DND-41 (cell line): ENCODE measurements around the gene SLC27A1.

Experiments used
- ATAC-seq: fragments of 200-7000 bp; cut with Tn5 transposase; 3 replicates; pipeline ENCODE4 v1.9.1; 2021; ENCODE audit warnings: low read depth; ENCODE audit not compliant: insufficient read depth
- DNase-seq: peaks from one replicate; pipeline ENCODE4 v3.0.0-alpha.2; 2020
- H2AFZ ChIP-seq: 2 replicates; pipeline ENCODE4 v1.6.0; 2012; ENCODE audit warnings: low read depth, low read length
- H3K27ac ChIP-seq: 2 replicates; pipeline ENCODE4 v1.5.1; 2012; ENCODE audit warnings: low read length, inconsistent platforms
- H3K27me3 ChIP-seq: fragments of 200-600 bp; sonication (generic); 2 replicates; pipeline ENCODE4 v1.6.0; 2012; ENCODE audit warnings: low read length, mild to moderate bottlenecking, inconsistent platforms; ENCODE audit not compliant: insufficient read depth, poor library complexity
- H3K36me3 ChIP-seq: 2 replicates; pipeline ENCODE4 v1.5.1; 2012; ENCODE audit warnings: low read length, inconsistent platforms; ENCODE audit not compliant: insufficient read depth
- H3K4me1 ChIP-seq: 2 replicates; pipeline ENCODE4 v1.5.1; 2012; ENCODE audit warnings: mild to moderate bottlenecking, low read length; ENCODE audit not compliant: insufficient read depth
- H3K4me2 ChIP-seq: 2 replicates; pipeline ENCODE4 v1.6.0; 2012; ENCODE audit warnings: mild to moderate bottlenecking, moderate library complexity, low read length, inconsistent platforms; ENCODE audit not compliant: insufficient read depth
- H3K4me3 ChIP-seq, 2 experiments: fragments of 200-600 bp in 1 of 2; shearing (Covaris generic) in 1 of 2; 2 replicates each; pipeline ENCODE4 v1.5.1; 2012 to 2016; ENCODE audit warnings: inconsistent platforms in 2 of 2, low read length in 2 of 2, mild to moderate bottlenecking in 2 of 2, low read depth in 1 of 2, moderate library complexity in 1 of 2
- H3K79me2 ChIP-seq: 2 replicates; pipeline ENCODE4 v1.6.0; 2012; ENCODE audit warnings: low read length, inconsistent platforms; ENCODE audit not compliant: insufficient read depth
- H3K9ac ChIP-seq: 2 replicates; pipeline ENCODE4 v1.6.0; 2012; ENCODE audit warnings: low read depth, mild to moderate bottlenecking, inconsistent platforms, low read length, moderate library complexity
- H3K9me3 ChIP-seq: 2 replicates; pipeline ENCODE4 v1.5.1; 2012; ENCODE audit warnings: low read length, moderate library complexity, mild to moderate bottlenecking, inconsistent platforms; ENCODE audit not compliant: insufficient read depth, severe bottlenecking
- H4K20me1 ChIP-seq: 2 replicates; pipeline ENCODE4 v1.6.0; 2012; ENCODE audit warnings: low read length; ENCODE audit not compliant: insufficient read depth
- EZH2 ChIP-seq: IDR thresholded peaks from 3 replicates; pipeline ENCODE4 v1.6.1; 2012; ENCODE audit warnings: borderline replicate concordance, low read depth, mild to moderate bottlenecking, moderate library complexity, low read length, inconsistent platforms; ENCODE audit not compliant: severe bottlenecking
- TF ChIP-seq, protein P1 (sequence below): IDR thresholded peaks from 2 replicates; pipeline ENCODE4 v1.5.1; 2012; ENCODE audit warnings: borderline replicate concordance, low read length, moderate library complexity, mild to moderate bottlenecking; ENCODE audit not compliant: poor library complexity, severe bottlenecking; ENCODE audit errors: extremely low read depth

The SLC27A1 gene

DNA sequence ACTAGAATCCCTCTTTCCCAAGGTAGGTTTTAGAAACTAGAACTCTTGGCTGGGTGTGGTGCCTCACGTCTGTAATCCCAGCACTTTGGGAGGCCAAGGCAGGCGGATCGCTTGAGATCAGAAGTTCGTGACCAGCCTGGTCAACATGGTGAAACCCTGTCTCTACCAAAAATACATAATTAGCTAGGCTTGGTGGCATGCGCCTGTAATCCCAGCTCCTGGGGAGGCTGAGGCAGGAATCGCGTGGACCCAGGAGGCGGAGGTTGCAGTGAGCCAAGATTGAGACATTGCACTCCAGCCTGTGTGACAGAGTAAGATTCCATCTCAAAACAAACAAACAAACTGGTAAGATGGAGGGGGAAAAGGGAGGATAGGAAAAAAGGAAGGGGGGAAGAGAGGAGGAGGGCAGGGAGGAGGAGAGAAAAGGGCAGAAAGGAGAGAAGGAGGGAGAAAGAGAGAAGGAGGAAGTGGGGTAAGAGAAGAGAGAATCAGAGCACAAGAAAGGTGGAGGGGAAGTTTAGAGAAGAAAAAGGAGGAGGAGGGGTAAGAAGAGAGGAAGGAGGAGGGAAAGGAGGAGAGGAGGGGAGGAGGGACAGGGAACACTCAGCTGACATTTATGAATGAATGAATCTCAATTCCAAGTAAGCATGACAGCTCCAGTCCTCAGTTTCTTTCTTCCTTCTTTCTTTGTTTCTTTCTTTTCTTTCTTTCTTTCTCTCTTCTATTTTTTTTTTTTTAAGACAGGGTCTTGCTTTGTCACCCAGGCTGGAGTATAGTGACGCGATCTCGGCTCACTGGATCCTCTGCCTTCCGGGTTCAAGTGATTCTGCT, 2.6 kb upstream of the SLC27A1 start:
- Histone ChIP-seq H2AFZ (no peak overlapping the region), H3K9me3 (no peaks in the 10 kb centered on the region), H3K79me2 (no peaks in the 10 kb centered on the region), H3K27ac (no peak overlapping the region), H3K4me2 (no peak overlapping the region), H3K9ac (no peak overlapping the region), H3K27me3 (no peaks in the 10 kb centered on the region), H3K36me3 (no peaks in the 10 kb centered on the region), H4K20me1 (no peaks in the 10 kb centered on the region), H3K4me1 (peaks cover 24% of the 10 kb centered on the region), H3K4me3 (no peak overlapping the region)
- TF ChIP-seq EZH2: no peak
- TF ChIP-seq, protein P1, sequence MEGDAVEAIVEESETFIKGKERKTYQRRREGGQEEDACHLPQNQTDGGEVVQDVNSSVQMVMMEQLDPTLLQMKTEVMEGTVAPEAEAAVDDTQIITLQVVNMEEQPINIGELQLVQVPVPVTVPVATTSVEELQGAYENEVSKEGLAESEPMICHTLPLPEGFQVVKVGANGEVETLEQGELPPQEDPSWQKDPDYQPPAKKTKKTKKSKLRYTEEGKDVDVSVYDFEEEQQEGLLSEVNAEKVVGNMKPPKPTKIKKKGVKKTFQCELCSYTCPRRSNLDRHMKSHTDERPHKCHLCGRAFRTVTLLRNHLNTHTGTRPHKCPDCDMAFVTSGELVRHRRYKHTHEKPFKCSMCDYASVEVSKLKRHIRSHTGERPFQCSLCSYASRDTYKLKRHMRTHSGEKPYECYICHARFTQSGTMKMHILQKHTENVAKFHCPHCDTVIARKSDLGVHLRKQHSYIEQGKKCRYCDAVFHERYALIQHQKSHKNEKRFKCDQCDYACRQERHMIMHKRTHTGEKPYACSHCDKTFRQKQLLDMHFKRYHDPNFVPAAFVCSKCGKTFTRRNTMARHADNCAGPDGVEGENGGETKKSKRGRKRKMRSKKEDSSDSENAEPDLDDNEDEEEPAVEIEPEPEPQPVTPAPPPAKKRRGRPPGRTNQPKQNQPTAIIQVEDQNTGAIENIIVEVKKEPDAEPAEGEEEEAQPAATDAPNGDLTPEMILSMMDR: no peak
- ATAC-seq (no peak), DNase-seq (no peak)

DNA sequence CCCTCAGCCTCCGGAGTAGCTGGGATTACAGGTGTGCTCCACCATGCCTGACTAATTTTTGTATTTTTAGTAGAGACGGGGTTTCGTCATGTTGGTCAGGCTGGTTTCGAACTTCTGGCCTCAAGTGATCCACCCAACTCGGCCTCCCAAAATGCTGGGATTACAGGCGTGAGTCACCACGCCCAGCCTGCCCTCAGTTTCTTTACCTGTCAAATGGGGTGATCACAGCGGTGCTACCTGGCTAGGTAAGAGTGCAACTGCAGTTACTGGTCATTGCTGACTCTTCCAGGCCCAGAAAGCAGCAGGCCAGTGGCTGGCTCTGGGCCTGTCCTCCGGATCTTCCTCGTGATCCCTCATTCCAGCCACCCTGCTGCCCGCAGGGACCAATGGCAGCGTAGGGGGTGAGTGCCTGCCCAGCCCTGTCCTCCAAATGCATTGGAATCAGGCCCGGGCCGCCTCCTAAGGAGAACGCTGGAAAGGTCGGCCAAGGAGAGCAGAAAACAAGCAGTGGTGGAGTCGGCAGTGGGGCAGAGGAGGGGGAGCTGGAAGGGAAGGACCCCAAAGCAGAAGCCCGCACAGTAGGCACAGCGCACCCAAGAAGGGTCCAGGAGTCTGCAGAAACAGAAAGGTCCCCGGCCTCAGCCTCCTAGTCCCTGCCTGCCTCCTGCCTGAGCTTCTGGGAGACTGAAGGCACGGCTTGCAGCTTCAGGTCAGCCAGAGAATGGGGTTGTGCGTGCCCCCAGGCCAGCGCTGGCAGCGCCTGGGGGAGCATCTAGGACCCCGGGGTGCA, 1.8 kb upstream of the SLC27A1 start:
- peaks cover 24% of the 10 kb centered on the region for H3K4me1 ChIP-seq
- no peak overlapping the region for H3K27ac ChIP-seq
- no peaks in the 10 kb centered on the region for H3K36me3 ChIP-seq
- no peak overlapping the region for H3K4me3 ChIP-seq
- H3K4me2 ChIP-seq: no peak overlapping the region
- DNase-seq (no peak), ATAC-seq (no peak)
- no peaks in the 10 kb centered on the region for H4K20me1 ChIP-seq
- H3K27me3 ChIP-seq: no peaks in the 10 kb centered on the region
- no peak overlapping the region for H3K9ac ChIP-seq
- H2AFZ ChIP-seq: no peak overlapping the region
- TF ChIP-seq, protein P1: no peak
- TF ChIP-seq EZH2: no peak
- no peaks in the 10 kb centered on the region for H3K9me3 ChIP-seq
- no peaks in the 10 kb centered on the region for H3K79me2 ChIP-seq

DNA sequence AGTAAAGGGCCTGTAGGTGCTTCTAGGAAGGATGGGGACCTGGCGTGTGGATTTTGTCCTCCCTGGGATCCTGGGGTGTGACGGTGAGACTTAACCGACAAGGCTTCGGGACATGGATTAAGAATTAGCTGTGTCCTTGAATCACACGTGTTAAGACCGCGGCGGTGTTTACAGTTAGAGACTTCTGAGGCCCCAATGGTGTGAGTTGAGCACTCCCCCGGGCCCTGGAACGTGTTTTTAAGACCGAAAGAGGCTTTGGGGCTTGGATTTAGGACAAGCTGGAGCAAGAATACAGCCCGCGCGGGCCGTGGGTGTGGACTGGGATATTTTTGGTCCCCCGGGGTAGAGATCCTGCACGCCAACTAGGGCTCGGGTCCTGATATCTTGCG, 1.2 kb upstream of the SLC27A1 start:
- TF ChIP-seq, protein P1: no peak
- TF ChIP-seq EZH2: no peak
- Histone ChIP-seq H3K4me2 (no peak overlapping the region), H4K20me1 (no peaks in the 10 kb centered on the region), H2AFZ (no peak overlapping the region), H3K27me3 (no peaks in the 10 kb centered on the region), H3K36me3 (no peaks in the 10 kb centered on the region), H3K27ac (no peak overlapping the region), H3K9me3 (no peaks in the 10 kb centered on the region), H3K79me2 (no peaks in the 10 kb centered on the region), H3K9ac (no peak overlapping the region), H3K4me1 (peaks cover 24% of the 10 kb centered on the region), H3K4me3 (no peak overlapping the region)
- ATAC-seq: no peak
- DNase-seq: no peak
